Spleen (tissue), 11 donors: ENCODE measurements around the gene ADGRD1. TPM values are rescaled to one million over a fixed set of nuclear protein-coding genes. Genes with fewer than 3 reads are reported as not detected.

Experiments used
- DNase-seq: peaks from one replicate; pipeline ENCODE4 v3.0.0-alpha.2; 2020
- H3K27ac ChIP-seq, 8 donors: fragments of 200-600 bp; sonication (generic) in 7 of 8; 1 replicate in 4 of 8; 2 replicates in 4 of 8; pipeline versions ENCODE4 v1.5.0 to v1.8.0; 2016 to 2021; ENCODE audit warnings: inconsistent platforms in 4 of 8, mild to moderate bottlenecking in 4 of 8, moderate library complexity in 1 of 8
- H3K27me3 ChIP-seq, 7 donors: fragments of 200-600 bp; sonication (generic) in 6 of 7; replicated peaks in 1 of 7; 1 replicate in 4 of 7; 2 replicates in 3 of 7; pipeline versions ENCODE4 v1.5.0 to v1.8.0; 2016 to 2021; ENCODE audit warnings: inconsistent platforms in 3 of 7, mild to moderate bottlenecking in 1 of 7
- H3K36me3 ChIP-seq, 6 donors: fragments of 200-600 bp; sonication (generic) in 5 of 6; 1 replicate in 4 of 6; 2 replicates in 2 of 6; pipeline versions ENCODE4 v1.5.0 to v1.8.0; 2016 to 2021; ENCODE audit warnings: inconsistent platforms in 2 of 6
- H3K4me1 ChIP-seq, 6 donors: fragments of 200-600 bp; sonication (generic) in 5 of 6; 1 replicate in 3 of 6; 2 replicates in 3 of 6; pipeline versions ENCODE4 v1.5.0 to v1.8.0; 2016 to 2021; ENCODE audit warnings: inconsistent platforms in 3 of 6
- H3K4me3 ChIP-seq, 8 donors: fragments of 200-600 bp; sonication (generic) in 7 of 8; 1 replicate in 4 of 8; 2 replicates in 4 of 8; pipeline versions ENCODE4 v1.5.0 to v1.8.0; 2016 to 2021; ENCODE audit warnings: inconsistent platforms in 4 of 8, mild to moderate bottlenecking in 4 of 8, moderate library complexity in 2 of 8
- H3K9me3 ChIP-seq, 8 donors: fragments of 200-600 bp; sonication (generic) in 7 of 8; 1 replicate in 4 of 8; 2 replicates in 4 of 8; pipeline versions ENCODE4 v1.5.0 to v1.8.0; 2016 to 2021; ENCODE audit warnings: inconsistent platforms in 4 of 8
- POLR2A ChIP-seq, 3 donors: fragments of 450-650 bp; IDR thresholded peaks; one replicate each; pipeline ENCODE4 v1.5.1; 2017; ENCODE audit warnings: antibody characterized with exemption in 3 of 3, mild to moderate bottlenecking in 1 of 3
- POLR2AphosphoS5 ChIP-seq, 3 donors: sonication (generic); formaldehyde crosslinking; IDR thresholded peaks; one replicate each; pipeline ENCODE4 v1.5.1; 2017; ENCODE audit warnings: antibody characterized with exemption in 3 of 3
- WGBS, 5 donors: extraction: QIAGEN DNeasy Blood & Tissue Kit in 3 of 5; methylation state at CpG; one replicate each; pipeline versions ENCODE4 v1.1.5 to v1.1.7; 2013 to 2018; 5-methylcytosine and 5-hydroxymethylcytosine counted together
- intact Hi-C: fragments of 100-400 bp; cut with DNase I; formaldehyde crosslinking; loops from one replicate; pipeline ENCODE4 v1.15.0; 2023; ENCODE audit warnings: low total_unique reads
- polyA plus RNA-seq, 3 donors: library from polyadenylated mRNA; stranded (reverse); fragments of 200-250 nt; gene quantifications; one replicate each; pipeline ENCODE4 v1.2.1, GENCODE V29; 2013
- total RNA-seq, 7 donors: library from RNA; depleted of rRNA in 3 of 7; stranded (reverse); fragments of >200 nt in 3 of 7; fragmentation: NEBNext Ultra II Directional in 4 of 7; extraction: Animal tissue kit (Norgen Biotek cat#: 25700) in 4 of 7; gene quantifications; one replicate each; pipeline versions ENCODE4 v1.1.0 to v1.2.1, GENCODE V29; 2016 to 2021
- TF ChIP-seq, protein P1 (sequence below), 11 experiments: fragments of 200-600 bp in 7 of 11; fragments of 450-650 bp in 4 of 11; sonication (generic) in 4 of 11; IDR thresholded peaks in 8 of 11; conservative IDR thresholded peaks in 3 of 11; 1 replicate in 7 of 11; 2 replicates in 4 of 11; pipeline versions ENCODE4 v1.4.0 to v1.8.0; 2016 to 2021; ENCODE audit warnings: antibody characterized with exemption in 11 of 11, inconsistent platforms in 4 of 11, mild to moderate bottlenecking in 1 of 11
- donor health status: healthy with polysubstance abuse.
- donor health status: DM: no; HTN: no; CAD: no; lungs with moderate emphysema.
- donor health status: DM: no; HTN: no; CAD: no.
- donor health status: Bipolar disorder and iron deficiency.
- donor health status: healthy.
- donor health status: DM: no; HTN: no; CAD: no.
- donor health status: DM: yes; HTN: yes; CAD: no.

The ADGRD1 gene
- total and polyA plus RNA-seq, 10 donors = 0.89 to 9.7 (median 4.8) TPM

DNA sequence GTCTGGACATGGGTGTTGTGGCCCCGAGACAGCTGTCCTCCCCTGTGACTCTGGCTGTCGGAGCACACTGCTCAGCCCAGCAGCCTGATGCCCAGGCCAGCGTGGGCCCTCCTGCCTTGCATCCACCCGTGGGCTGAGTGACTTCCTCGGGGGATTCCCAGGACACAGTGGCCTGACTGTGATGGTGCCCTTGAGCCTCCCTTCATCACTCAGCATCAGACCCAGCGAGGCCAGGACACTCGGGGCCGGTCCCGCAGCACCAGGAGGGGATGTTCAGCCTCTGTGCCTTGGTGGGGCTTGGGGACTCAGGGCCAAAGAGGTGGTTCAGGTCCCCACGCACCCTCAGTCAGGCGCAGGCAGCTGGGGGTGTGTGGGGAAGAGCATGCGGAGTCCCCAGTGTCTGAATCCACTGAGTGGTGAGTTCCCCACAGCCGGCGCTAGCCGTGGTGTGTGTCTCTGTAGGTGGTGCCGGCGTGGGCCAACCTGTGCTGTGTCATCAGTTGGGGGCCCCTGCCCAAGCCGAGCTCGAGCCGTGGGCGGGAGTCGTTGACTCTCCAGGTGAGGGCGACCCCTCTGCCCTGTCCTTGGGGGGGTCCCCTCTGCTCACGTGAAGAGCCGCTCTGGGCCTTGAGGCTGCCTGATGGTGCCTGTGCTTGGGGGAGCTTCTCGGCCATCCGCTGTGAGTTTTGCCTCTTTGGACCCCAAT is 185.8 kb downstream of the ADGRD1 start:
- 88 to 94% (median 89%) methylated on average over 15 to 27 of the region's 27 CpGs for WGBS, 5 donors
- peak; percentile 56 for DNase-seq
- intact Hi-C loops = no loop called here

DNA sequence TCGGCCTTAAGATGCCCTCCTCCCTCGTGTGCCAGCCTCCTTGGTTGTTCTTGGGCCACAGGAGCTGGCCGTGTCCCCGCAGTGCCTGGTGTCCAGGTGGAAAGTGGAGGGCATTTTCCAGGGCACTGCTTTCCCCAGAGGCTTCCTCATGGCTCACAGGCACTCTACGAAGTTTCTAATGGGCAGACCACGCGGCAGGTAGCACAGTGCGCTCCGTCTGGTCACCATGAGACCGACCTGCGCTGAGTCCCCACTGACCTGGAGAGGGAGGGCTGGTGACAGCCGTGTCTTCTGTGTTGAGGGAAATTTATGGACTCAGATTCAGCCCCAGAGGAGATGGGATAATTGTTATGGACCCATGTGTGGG is 186.3 kb downstream of the ADGRD1 start:
- H3K9me3 ChIP-seq = no peaks in the 10 kb centered on the region
- H3K4me3 ChIP-seq = no peak overlapping the region
- no peak for TF ChIP-seq POLR2AphosphoS5 (IDR thresholded peaks at IDR 0.05)
- TF ChIP-seq, protein P1, sequence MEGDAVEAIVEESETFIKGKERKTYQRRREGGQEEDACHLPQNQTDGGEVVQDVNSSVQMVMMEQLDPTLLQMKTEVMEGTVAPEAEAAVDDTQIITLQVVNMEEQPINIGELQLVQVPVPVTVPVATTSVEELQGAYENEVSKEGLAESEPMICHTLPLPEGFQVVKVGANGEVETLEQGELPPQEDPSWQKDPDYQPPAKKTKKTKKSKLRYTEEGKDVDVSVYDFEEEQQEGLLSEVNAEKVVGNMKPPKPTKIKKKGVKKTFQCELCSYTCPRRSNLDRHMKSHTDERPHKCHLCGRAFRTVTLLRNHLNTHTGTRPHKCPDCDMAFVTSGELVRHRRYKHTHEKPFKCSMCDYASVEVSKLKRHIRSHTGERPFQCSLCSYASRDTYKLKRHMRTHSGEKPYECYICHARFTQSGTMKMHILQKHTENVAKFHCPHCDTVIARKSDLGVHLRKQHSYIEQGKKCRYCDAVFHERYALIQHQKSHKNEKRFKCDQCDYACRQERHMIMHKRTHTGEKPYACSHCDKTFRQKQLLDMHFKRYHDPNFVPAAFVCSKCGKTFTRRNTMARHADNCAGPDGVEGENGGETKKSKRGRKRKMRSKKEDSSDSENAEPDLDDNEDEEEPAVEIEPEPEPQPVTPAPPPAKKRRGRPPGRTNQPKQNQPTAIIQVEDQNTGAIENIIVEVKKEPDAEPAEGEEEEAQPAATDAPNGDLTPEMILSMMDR (IDR thresholded peaks at IDR 0.05 in 8 of 11, conservative IDR thresholded peaks at IDR 0.05 in 3 of 11) = no peak
- no peak for TF ChIP-seq POLR2A (IDR thresholded peaks at IDR 0.05)
- WGBS, 5 donors = 80 to 94% (median 87%) methylated on average over 12 of the region's 12 CpGs
- intact Hi-C loops = no loop called here
- DNase-seq = no peak
- no peak overlapping the region for H3K27ac ChIP-seq
- peaks cover 0 to 5% (median 0%) of the 10 kb centered on the region in 7 donors for H3K27me3 ChIP-seq
- peaks cover 0 to 6% (median 0%) of the 10 kb centered on the region in 6 donors for H3K4me1 ChIP-seq
- H3K36me3 ChIP-seq = no peaks in the 10 kb centered on the region

More for the DNA sequence above, 185.8 kb downstream of the ADGRD1 start:
- Histone ChIP-seq H3K27me3 (peaks cover 0 to 5% (median 0%) of the 10 kb centered on the region in 7 donors), H3K27ac (no peak overlapping the region), H3K4me1 (peaks cover 0 to 6% (median 0%) of the 10 kb centered on the region in 6 donors), H3K9me3 (no peaks in the 10 kb centered on the region), H3K36me3 (no peaks in the 10 kb centered on the region), H3K4me3 (no peak overlapping the region)
- no peak for TF ChIP-seq POLR2A (IDR thresholded peaks at IDR 0.05)

DNA sequence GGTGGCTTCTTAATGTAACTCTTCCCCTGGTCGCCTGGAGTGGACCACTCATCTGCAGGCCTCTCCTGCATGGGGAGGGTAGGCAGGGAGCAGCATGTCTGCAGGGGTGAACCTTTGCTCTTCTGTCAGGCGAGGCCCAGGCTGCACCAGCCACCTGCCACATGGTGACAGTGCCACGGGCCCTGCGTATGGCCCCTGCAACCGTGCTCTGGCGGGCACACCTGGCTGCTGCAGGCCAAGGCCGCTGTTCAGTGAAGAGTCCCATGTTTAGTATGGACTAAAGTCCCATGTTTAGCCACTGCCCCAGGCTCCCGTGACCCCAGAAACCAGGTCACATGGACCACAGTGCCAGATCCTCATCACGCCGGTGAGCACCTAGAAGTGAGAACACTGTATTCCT is 187.0 kb downstream of the ADGRD1 start:
- H3K4me1 ChIP-seq = peaks cover 0 to 6% (median 0%) of the 10 kb centered on the region in 6 donors
- DNase-seq = no peak
- H3K4me3 ChIP-seq = no peak overlapping the region
- H3K36me3 ChIP-seq = no peaks in the 10 kb centered on the region
- H3K27ac ChIP-seq = no peak overlapping the region
- intact Hi-C loops = no loop called here
- TF ChIP-seq, protein P1 (IDR thresholded peaks at IDR 0.05 in 8 of 11, conservative IDR thresholded peaks at IDR 0.05 in 3 of 11) = no peak
- TF ChIP-seq POLR2A (IDR thresholded peaks at IDR 0.05) (no peak), POLR2AphosphoS5 (IDR thresholded peaks at IDR 0.05) (no peak)
- H3K9me3 ChIP-seq = no peaks in the 10 kb centered on the region
- 77 to 89% (median 86%) methylated on average over 8 to 10 of the region's 10 CpGs for WGBS, 5 donors
- H3K27me3 ChIP-seq = peaks cover 0 to 5% (median 0%) of the 10 kb centered on the region in 7 donors

DNA sequence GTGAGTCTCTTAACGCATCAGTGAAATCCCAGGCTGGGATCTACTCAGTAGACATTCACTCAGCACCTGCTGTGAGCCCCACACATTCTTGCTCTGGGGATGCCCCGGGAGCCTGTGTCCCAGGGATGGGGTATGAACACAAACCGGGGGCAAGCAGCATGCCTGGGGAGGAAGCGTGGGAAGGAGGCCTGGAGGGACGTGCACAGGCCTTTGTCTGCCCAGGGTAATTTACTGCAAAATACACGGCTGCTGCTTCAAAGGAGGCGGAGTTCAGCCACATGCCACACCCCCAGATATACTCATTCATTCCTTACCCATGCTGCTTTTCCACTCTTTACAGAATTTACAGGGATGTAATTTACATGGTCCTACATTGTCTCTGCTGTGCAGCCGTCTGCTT is 187.8 kb downstream of the ADGRD1 start:
- TF ChIP-seq POLR2A (IDR thresholded peaks at IDR 0.05) (no peak), POLR2AphosphoS5 (IDR thresholded peaks at IDR 0.05) (no peak)
- TF ChIP-seq, protein P1 (IDR thresholded peaks at IDR 0.05 in 8 of 11, conservative IDR thresholded peaks at IDR 0.05 in 3 of 11) = no peak
- intact Hi-C loops = no loop called here
- WGBS, 5 donors = 77 to 89% (median 86%) methylated on average over 8 of the region's 8 CpGs
- Histone ChIP-seq H3K4me3 (no peak overlapping the region), H3K9me3 (no peaks in the 10 kb centered on the region), H3K36me3 (no peaks in the 10 kb centered on the region), H3K27me3 (peaks cover 0 to 5% (median 0%) of the 10 kb centered on the region in 7 donors), H3K27ac (no peak overlapping the region), H3K4me1 (peaks cover 0 to 6% (median 0%) of the 10 kb centered on the region in 6 donors)
- DNase-seq = no peak
